Stimulated activated CD4-positive, alpha-beta T cell treated with anti-CD3 and anti-CD28 coated beads, Interleukin-1b, Interleukin-23, amount 100 ng/mL, for 48 hours (primary cell): ENCODE data around the gene GARS1.
"Not testable (repeated sequence)": the region's sequence is repeated elsewhere in the genome, so short reads cannot be mapped to it uniquely, and the experiment has no call there.

Experiments
- DNase-seq: peaks from one replicate; pipeline ENCODE4 v3.0.0-alpha.2; 2020

GARS1 gene

GRCh38 chr7:30594540-30595435 lies at the start of gene GARS1:
Gene GARS1 (plus strand): TSS chr7:30594878. CDS start chr7:30594922, 44 bp downstream.
- DNase-seq: peak; percentile 89

- no peak for DNase-seq
These were observed 48.7 kb upstream of the GARS1 start for GRCh38 chr7:30545791-30546555.

- no peak for DNase-seq
These were observed 48.1 kb upstream of the GARS1 start for GRCh38 chr7:30546596-30546995.

- peak; percentile 13 for DNase-seq
These were observed 45.8 kb upstream of the GARS1 start for GRCh38 chr7:30548845-30549244.

- no peak for DNase-seq
These were observed 44.7 kb upstream of the GARS1 start for GRCh38 chr7:30549931-30550493.

GRCh38 chr7:30552330-30552729 lies 42.3 kb upstream of the GARS1 start:
- DNase-seq: no peak

- no peak for DNase-seq
These were observed 41.5 kb upstream of the GARS1 start for GRCh38 chr7:30553141-30553540.

- DNase-seq: no peak
These were observed 41.1 kb upstream of the GARS1 start for GRCh38 chr7:30553546-30553945.

- DNase-seq: no peak
These were observed 39.2 kb upstream of the GARS1 start for GRCh38 chr7:30555525-30555924.

- no peak for DNase-seq
These were observed 37.8 kb upstream of the GARS1 start for GRCh38 chr7:30556840-30557239.

GRCh38 chr7:30557245-30557644 lies 37.4 kb upstream of the GARS1 start:
- no peak for DNase-seq

- no peak for DNase-seq
These were observed 35.1 kb upstream of the GARS1 start for GRCh38 chr7:30559611-30560010.

- no peak for DNase-seq
These were observed 33.3 kb upstream of the GARS1 start for GRCh38 chr7:30561389-30561788.

GRCh38 chr7:30562498-30562897 lies 32.2 kb upstream of the GARS1 start:
- DNase-seq: no peak

GRCh38 chr7:30562909-30563308 lies 31.8 kb upstream of the GARS1 start:
- no peak for DNase-seq

- no peak for DNase-seq
These were observed 31.2 kb upstream of the GARS1 start for GRCh38 chr7:30563326-30563942.

GRCh38 chr7:30564243-30564892 lies 30.3 kb upstream of the GARS1 start:
- peak; percentile 77 for DNase-seq

GRCh38 chr7:30566596-30566995 lies 28.1 kb upstream of the GARS1 start:
- no peak for DNase-seq

- DNase-seq: no peak
These were observed 27.6 kb upstream of the GARS1 start for GRCh38 chr7:30567081-30567480.

GRCh38 chr7:30570238-30570637 lies 24.4 kb upstream of the GARS1 start:
- DNase-seq: not testable (repeated sequence)

- DNase-seq: no peak
These were observed 22.4 kb upstream of the GARS1 start for GRCh38 chr7:30572212-30572841.

- no peak for DNase-seq
These were observed 18.8 kb upstream of the GARS1 start for GRCh38 chr7:30575910-30576309.
